GM12878 (cell line): Measurements from ENCODE around the gene SARM1. TPM values are rescaled to one million over a fixed set of nuclear protein-coding genes. Genes with fewer than 3 reads are reported as not detected.

Experiments used
- ATAC-seq: fragments of 200-7000 bp; cut with Tn5 transposase; 3 replicates; pipeline ENCODE4 v1.9.1; 2020; ENCODE audit warnings: mild to moderate bottlenecking, moderate library complexity
- BruUV-seq: library from RNA; stranded (reverse); fragments of 400-500 nt; replicated peaks from 2 replicates; lab custom pipeline; 2021; lab: Mats Ljungman, UMichigan
- CTCF ChIA-PET: fragments of 300-600 bp; sonication (Branson Sonifier 250); formaldehyde crosslinking; extraction: SDS; loops from one replicate; lab custom pipeline; 2021; ENCODE audit warnings: inconsistent platforms; lab: Yijun Ruan, JAX
- POLR2A ChIA-PET: fragments of 350-600 bp; formaldehyde crosslinking; extraction: SDS; loops from one replicate; lab custom pipeline; 2021; ENCODE audit warnings: inconsistent platforms; lab: Charles Lee
- RAD21 ChIA-PET: fragments of 300-600 bp; sonication (Branson Sonifier 250); formaldehyde crosslinking; loops from one replicate; lab custom pipeline; 2023; ENCODE audit warnings: antibody characterized with exemption; ENCODE audit not compliant: unreplicated experiment; lab: Charles Lee
- SMC1A ChIA-PET: fragments of 300-600 bp; sonication (Branson Sonifier 250); formaldehyde crosslinking; loops from one replicate; lab custom pipeline; 2023; ENCODE audit not compliant: unreplicated experiment, uncharacterized antibody; lab: Charles Lee
- DNase-seq: peaks from one replicate; pipeline ENCODE4 v3.0.0-alpha.2; 2011; ENCODE audit warnings: low read depth, low spot score
- FAIRE-seq: peaks from 3 replicates; lab custom pipeline; 2011; peaks lifted over from hg19 to GRCh38; lab: Jason Lieb, UNC
- H2AFZ ChIP-seq: 2 replicates; pipeline ENCODE4 v1.6.0; 2011; ENCODE audit warnings: low read depth, low read length, control low read depth; ENCODE audit not compliant: control insufficient read depth
- H3K27ac ChIP-seq: 2 replicates; pipeline ENCODE4 v1.5.1; 2011; ENCODE audit warnings: control low read depth; ENCODE audit not compliant: control insufficient read depth, insufficient read depth
- H3K27me3 ChIP-seq, 2 experiments: replicated peaks in 1 of 2; 2 replicates each; pipeline versions ENCODE4 v1.6.0 to v1.6.1; 2011; ENCODE audit warnings: low read length in 1 of 2; ENCODE audit not compliant: control insufficient read depth in 2 of 2, insufficient read depth in 2 of 2
- H3K36me3 ChIP-seq, 2 experiments: 2 replicates each; pipeline ENCODE4 v1.5.1; 2011; ENCODE audit warnings: low read length in 1 of 2; ENCODE audit not compliant: control insufficient read depth in 2 of 2, insufficient read depth in 2 of 2
- H3K4me1 ChIP-seq: 2 replicates; pipeline ENCODE4 v1.6.1; 2011; ENCODE audit warnings: mild to moderate bottlenecking, low read length, moderate library complexity, mixed read lengths; ENCODE audit not compliant: control insufficient read depth, insufficient read depth
- H3K4me2 ChIP-seq: 2 replicates; pipeline ENCODE4 v1.6.0; 2011; ENCODE audit warnings: control low read depth; ENCODE audit not compliant: control insufficient read depth, insufficient read depth
- H3K4me3 ChIP-seq: fragments of 200-600 bp; sonication (generic); 2 replicates; pipeline ENCODE4 v1.5.1; 2016
- H3K79me2 ChIP-seq: 2 replicates; pipeline ENCODE4 v1.6.0; 2011; ENCODE audit warnings: low read length; ENCODE audit not compliant: control insufficient read depth, insufficient read depth
- H3K9ac ChIP-seq: 2 replicates; pipeline ENCODE4 v1.8.0; 2011; ENCODE audit warnings: low read length, control low read depth, mixed read lengths; ENCODE audit not compliant: control insufficient read depth, insufficient read depth
- H3K9me3 ChIP-seq: replicated peaks from 3 replicates; pipeline ENCODE4 v1.5.1; 2011; ENCODE audit warnings: mild to moderate bottlenecking, low read length; ENCODE audit not compliant: control insufficient read depth, insufficient read depth
- H4K20me1 ChIP-seq: 2 replicates; pipeline ENCODE4 v1.6.0; 2011; ENCODE audit not compliant: control insufficient read depth, insufficient read depth
- BCL11A ChIP-seq: IDR thresholded peaks from 2 replicates; pipeline ENCODE4 v1.6.1; 2011; ENCODE audit warnings: low read depth, low read length
- EZH2 ChIP-seq: IDR thresholded peaks from 2 replicates; pipeline ENCODE4 v1.6.1; 2012; ENCODE audit warnings: low read depth, mild to moderate bottlenecking, control low read depth, inconsistent platforms, low read length, borderline replicate concordance; ENCODE audit not compliant: control insufficient read depth
- HDAC6 ChIP-seq: fragments of 200-600 bp; sonication (generic); IDR thresholded peaks from one replicate; pipeline ENCODE4 v1.8.0; 2017; ENCODE audit warnings: antibody characterized with exemption; ENCODE audit not compliant: unreplicated experiment
- IRF3 ChIP-seq: fragments of 450-650 bp; IDR thresholded peaks from 2 replicates; pipeline ENCODE4 v1.6.1; 2014; ENCODE audit warnings: mild to moderate bottlenecking
- TCF7 ChIP-seq: IDR thresholded peaks from 2 replicates; pipeline ENCODE4 v1.6.1; 2014; ENCODE audit warnings: antibody characterized with exemption, borderline replicate concordance
- USF2 ChIP-seq: IDR thresholded peaks from 2 replicates; pipeline ENCODE4 v1.6.1; 2011; ENCODE audit warnings: low read depth, low read length, improper control_type of control experiment, borderline replicate concordance
- WGBS: methylation state at CpG from one replicate; pipeline ENCODE4 v1.1.6; 2016; ENCODE audit warnings: low lambda C conversion rate; ENCODE audit not compliant: insufficient replicate concordance, insufficient coverage; ENCODE audit errors: missing lambda C conversion rate; 5-methylcytosine and 5-hydroxymethylcytosine counted together
- in situ Hi-C: fragments of 300-500 bp; cut with MboI; formaldehyde crosslinking; loops from 9 replicates; pipeline ENCODE4 v1.14.3; 2018; ENCODE audit warnings: mixed read lengths
- intact Hi-C: fragments of 100-400 bp; cut with micrococcal nuclease; formaldehyde crosslinking; loops from one replicate; pipeline ENCODE4 v1.14.2; 2022; ENCODE audit not compliant: unreplicated experiment
- polyA plus RNA-seq, 11 experiments: library from polyadenylated mRNA; depleted of rRNA in 4 of 11; unstranded in 6 of 11; stranded (reverse) in 5 of 11; fragments of >200 nt; fragmentation: Nextera tagmentation in 4 of 11; fragmentation: Illumina TruSeq in 1 of 11; extraction: Ambion mirVana in 4 of 11; extraction: Trizol in 1 of 11; gene quantifications; 1 replicate in 1 of 11; 2 replicates in 10 of 11; pipeline versions ENCODE4 v1.2.1 to v1.2.3, GENCODE V29; 2011 to 2016; ENCODE audit warnings: inconsistent platforms in 2 of 11, missing spikeins in 2 of 11, low read depth in 1 of 11
- total RNA-seq, 4 experiments: library from RNA; depleted of rRNA in 3 of 4; stranded (reverse); fragments of >200 nt in 3 of 4; fragmentation: Illumina TruSeq in 1 of 4; extraction: Trizol in 1 of 4; gene quantifications; 2 replicates each; pipeline versions ENCODE4 v1.2.1 to v1.2.3, GENCODE V29; 2013 to 2021
- TF ChIP-seq, protein P1 (sequence below): IDR thresholded peaks from 2 replicates; pipeline ENCODE4 v1.6.1; 2012; ENCODE audit warnings: low read length, inconsistent platforms

Gene SARM1
- total and polyA plus RNA-seq, 10 of the 15 experiments (the other 5 are each of a cell fraction or from before 2014, with no cell fraction given), result 0.56 to 25.3 (median 11.9) TPM

DNA sequence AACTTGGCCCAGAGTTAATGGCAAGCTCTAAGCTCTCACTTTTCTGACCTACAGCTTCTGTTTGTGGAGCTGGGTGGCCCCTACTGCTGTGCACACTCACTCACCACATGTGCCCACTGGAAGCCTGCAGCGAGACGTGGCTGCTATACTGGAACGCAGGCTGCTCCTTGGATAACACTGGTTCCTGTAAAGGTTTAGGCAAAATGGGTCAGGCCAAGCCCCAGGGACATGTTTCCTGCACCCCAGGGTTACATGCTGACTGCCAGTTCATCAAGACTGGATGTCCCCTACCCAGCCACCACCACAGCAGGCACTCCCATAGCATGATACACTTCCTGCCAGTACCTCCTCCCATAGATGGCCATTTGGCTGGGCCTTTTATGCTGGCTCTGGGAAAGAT is 22.5 kb upstream of the SARM1 start (continued):
- no peak for TF ChIP-seq IRF3

DNA sequence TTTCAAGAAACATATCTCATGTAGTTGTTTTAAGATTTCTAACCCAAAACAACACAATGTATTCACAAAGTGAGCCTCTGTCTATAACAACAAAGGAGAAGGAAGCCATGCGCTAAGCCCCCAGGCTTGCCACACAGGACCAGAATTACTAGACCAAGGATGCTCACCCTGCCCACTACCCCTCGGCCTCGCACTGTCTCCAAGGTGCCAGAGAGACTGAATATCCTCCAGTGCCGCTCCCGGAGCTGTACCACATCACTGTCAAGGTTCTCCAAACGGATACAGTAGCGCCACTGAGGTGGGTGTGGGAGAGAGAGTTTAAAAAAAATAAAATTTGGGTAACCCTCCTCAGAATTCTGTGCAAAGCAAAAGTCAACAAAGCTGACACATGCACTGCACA is 21.2 kb upstream of the SARM1 start:
- ATAC-seq (no peak), DNase-seq (no peak), FAIRE-seq (no peak)
- ChIA-PET POLR2A (no interaction called here), RAD21 (interaction anchor here (0.8 kb wide), 1 partner anchor 15 kb away, joined by 4 read pairs; the partner anchor contains the start of genes IFT20 and TNFAIP1), SMC1A (no interaction called here), CTCF (no interaction called here)
- Histone ChIP-seq H4K20me1 (no peaks in the 10 kb centered on the region), H3K4me1 (no peaks in the 10 kb centered on the region), H3K36me3 (peaks cover 17 to 24% of the 10 kb centered on the region in 2 experiments), H3K4me3 (no peak overlapping the region), H3K9me3 (no peaks in the 10 kb centered on the region), H3K9ac (no peak overlapping the region), H3K4me2 (no peak overlapping the region), H3K79me2 (no peaks in the 10 kb centered on the region), H3K27ac (no peak overlapping the region), H2AFZ (no peak overlapping the region), H3K27me3 (no peaks in the 10 kb centered on the region)
- TF ChIP-seq, protein P1, sequence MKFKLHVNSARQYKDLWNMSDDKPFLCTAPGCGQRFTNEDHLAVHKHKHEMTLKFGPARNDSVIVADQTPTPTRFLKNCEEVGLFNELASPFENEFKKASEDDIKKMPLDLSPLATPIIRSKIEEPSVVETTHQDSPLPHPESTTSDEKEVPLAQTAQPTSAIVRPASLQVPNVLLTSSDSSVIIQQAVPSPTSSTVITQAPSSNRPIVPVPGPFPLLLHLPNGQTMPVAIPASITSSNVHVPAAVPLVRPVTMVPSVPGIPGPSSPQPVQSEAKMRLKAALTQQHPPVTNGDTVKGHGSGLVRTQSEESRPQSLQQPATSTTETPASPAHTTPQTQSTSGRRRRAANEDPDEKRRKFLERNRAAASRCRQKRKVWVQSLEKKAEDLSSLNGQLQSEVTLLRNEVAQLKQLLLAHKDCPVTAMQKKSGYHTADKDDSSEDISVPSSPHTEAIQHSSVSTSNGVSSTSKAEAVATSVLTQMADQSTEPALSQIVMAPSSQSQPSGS, result no peak
- TF ChIP-seq EZH2 (no peak), HDAC6 (no peak), BCL11A (no peak), TCF7 (no peak), USF2 (no peak)
- in situ Hi-C loops (no loop called here), intact Hi-C loops (no loop called here)
- BruUV-seq, result no TSS peak
- WGBS, result 97% methylated on average over 7 of the region's 7 CpGs
